Measurements from ENCODE around the gene PTCD1. TPM values are rescaled to one million over a fixed set of nuclear protein-coding genes. Genes with fewer than 3 reads are reported as not detected.

PTCD1 gene
- total and polyA plus RNA-seq, 10 donors: 2.1 to 17.5 (median 5.3) TPM

DNA sequence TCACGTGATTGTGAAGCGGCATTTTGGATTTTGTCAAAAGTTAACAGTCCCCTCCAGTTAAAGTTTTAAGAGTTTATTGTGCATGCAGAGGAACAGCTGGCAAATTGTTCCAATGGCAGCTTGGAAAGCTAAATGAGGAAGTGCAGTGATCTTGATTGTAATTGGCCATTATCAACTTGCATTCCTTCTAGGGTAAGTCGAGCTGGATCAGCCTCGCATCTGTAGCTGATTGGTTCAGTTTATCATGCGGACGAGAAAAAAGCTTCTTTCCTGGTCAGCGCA lies 34.7 kb upstream of the PTCD1 start:
- Histone ChIP-seq H3K36me3 (peaks cover 0 to 21% (median 4%) of the 10 kb centered on the region in 6 donors), H3K27me3 (replicated peaks in 1 of 7) (no peaks in the 10 kb centered on the region), H3K4me3 (peak overlapping the region; percentile 68 to 93 (median 85)), H3K4me1 (peaks cover 10 to 62% (median 22%) of the 10 kb centered on the region in 6 donors), H3K27ac (peak overlapping the region in 7 of 8 donors; percentile 81 to 94 (median 91)), H3K9me3 (no peaks in the 10 kb centered on the region)
- no peak for TF ChIP-seq POLR2AphosphoS5 (IDR thresholded peaks at IDR 0.05)
- TF ChIP-seq, protein P1, sequence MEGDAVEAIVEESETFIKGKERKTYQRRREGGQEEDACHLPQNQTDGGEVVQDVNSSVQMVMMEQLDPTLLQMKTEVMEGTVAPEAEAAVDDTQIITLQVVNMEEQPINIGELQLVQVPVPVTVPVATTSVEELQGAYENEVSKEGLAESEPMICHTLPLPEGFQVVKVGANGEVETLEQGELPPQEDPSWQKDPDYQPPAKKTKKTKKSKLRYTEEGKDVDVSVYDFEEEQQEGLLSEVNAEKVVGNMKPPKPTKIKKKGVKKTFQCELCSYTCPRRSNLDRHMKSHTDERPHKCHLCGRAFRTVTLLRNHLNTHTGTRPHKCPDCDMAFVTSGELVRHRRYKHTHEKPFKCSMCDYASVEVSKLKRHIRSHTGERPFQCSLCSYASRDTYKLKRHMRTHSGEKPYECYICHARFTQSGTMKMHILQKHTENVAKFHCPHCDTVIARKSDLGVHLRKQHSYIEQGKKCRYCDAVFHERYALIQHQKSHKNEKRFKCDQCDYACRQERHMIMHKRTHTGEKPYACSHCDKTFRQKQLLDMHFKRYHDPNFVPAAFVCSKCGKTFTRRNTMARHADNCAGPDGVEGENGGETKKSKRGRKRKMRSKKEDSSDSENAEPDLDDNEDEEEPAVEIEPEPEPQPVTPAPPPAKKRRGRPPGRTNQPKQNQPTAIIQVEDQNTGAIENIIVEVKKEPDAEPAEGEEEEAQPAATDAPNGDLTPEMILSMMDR (IDR thresholded peaks at IDR 0.05 in 8 of 11, conservative IDR thresholded peaks at IDR 0.05 in 3 of 11): no peak
- no peak for TF ChIP-seq POLR2A (IDR thresholded peaks at IDR 0.05)
- no peak for DNase-seq
- intact Hi-C loops (cut with DNase I; ENCODE audit: low total_unique reads): no loop called here
- WGBS, 5 donors: 0 to 4% (median 2%) methylated on average over 7 of the region's 7 CpGs

DNA sequence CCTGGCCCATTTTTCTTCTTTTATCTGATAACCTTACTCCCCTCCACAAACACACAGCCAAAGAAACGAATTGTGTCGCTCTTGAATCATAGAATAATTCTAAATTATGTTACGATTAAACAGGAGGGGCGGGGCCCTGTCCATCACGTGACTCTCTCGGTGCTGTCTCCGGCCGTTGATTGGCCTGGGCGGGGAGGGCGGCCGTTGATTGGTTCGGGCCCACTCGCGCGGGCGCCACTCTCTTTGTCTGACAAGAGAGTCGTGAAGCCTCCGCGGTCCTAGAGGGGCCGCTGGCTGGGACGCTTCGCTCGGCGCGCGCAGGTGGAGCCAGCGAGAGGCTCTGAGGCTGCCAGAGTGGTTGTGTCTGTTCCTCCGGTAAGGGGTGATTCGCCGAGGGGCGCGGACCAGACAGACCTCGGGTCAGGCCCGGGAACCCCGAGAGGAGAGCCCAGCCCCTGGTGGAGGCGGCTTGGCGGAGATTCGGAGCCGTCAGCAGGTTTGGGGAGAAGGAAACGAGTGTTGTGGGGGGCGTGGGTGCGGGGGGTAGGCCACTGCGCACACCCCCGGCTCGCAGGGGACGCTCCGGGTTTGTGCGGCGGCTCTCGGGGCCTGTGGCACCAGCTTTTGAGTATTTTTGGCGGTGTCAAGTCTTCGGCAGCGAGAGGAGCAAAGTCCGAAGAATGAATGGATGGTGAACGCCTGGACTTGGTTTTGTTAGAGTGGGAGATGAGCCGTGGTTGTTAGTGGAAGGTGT lies 34.1 kb upstream of the PTCD1 start, which contains the start of gene ZNF789:
Gene ZNF789 (plus strand): TSS at position 330 of the 754 bp plus-strand sequence. CDS start 3,567 bp downstream, outside the sequence.
- H3K27me3 ChIP-seq (replicated peaks in 1 of 7): no peaks in the 10 kb centered on the region
- TF ChIP-seq POLR2AphosphoS5 (IDR thresholded peaks at IDR 0.05): peak; percentile 80 to 92 (median 90)
- TF ChIP-seq, protein P1 (IDR thresholded peaks at IDR 0.05 in 8 of 11, conservative IDR thresholded peaks at IDR 0.05 in 3 of 11): peak in 2 of 11 experiments; percentile 11 to 49
- TF ChIP-seq POLR2A (IDR thresholded peaks at IDR 0.05): no peak
- H3K36me3 ChIP-seq: peaks cover 0 to 16% (median 4%) of the 10 kb centered on the region in 6 donors
- peak; percentile 99 for DNase-seq
- no peaks in the 10 kb centered on the region for H3K9me3 ChIP-seq
- peak within 1 kb of the TSS; percentile 81 to 94 (median 91) for H3K27ac ChIP-seq
- intact Hi-C loops (cut with DNase I; ENCODE audit: low total_unique reads): no loop called here
- H3K4me1 ChIP-seq: peaks cover 8 to 56% (median 19%) of the 10 kb centered on the region in 6 donors
- peak within 1 kb of the TSS; percentile 68 to 93 (median 85) for H3K4me3 ChIP-seq
- WGBS, 5 donors: 0 to 1% (median 0%) methylated on average over 29 to 56 of the region's 56 CpGs

DNA sequence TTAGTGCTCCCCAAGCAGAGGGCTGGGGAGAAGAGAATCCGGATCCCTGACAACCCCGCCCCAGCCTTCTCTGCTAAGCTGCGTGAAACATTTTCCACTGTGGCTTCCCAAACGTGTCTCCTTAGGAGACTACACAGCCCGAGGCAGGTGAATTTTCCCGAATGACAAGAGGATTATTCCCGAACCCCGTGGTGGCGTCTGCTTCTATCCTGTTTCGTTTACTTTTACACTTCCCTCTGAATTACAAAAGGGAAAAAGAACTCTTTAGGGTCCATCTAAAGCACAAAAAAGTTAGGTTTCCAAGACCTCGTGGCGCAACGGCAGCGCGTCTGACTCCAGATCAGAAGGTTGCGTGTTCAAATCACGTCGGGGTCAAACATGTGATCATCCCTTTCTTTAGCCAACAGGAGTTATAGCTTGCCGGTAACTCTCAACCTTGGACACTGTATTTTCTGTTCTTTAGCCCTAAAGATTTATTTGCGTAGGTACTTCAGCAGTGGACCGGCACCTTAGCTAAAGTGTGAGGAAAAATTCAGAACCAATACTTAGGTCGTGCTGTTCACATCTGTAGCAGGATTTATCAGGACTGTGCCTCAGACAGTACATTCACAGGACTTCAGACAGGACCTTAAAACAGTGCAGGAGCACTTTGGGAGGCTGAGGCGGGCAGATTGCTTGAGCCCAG lies 30.9 kb upstream of the PTCD1 start:
- no peak overlapping the region for H3K27ac ChIP-seq
- DNase-seq: no peak
- 56 to 61% (median 57%) methylated on average over 23 of the region's 23 CpGs for WGBS, 5 donors
- H3K36me3 ChIP-seq: peaks cover 0 to 3% (median 0%) of the 10 kb centered on the region in 6 donors
- no peaks in the 10 kb centered on the region for H3K27me3 ChIP-seq (replicated peaks in 1 of 7)
- intact Hi-C loops (cut with DNase I; ENCODE audit: low total_unique reads): no loop called here
- H3K4me3 ChIP-seq: no peak overlapping the region
- TF ChIP-seq, protein P1 (IDR thresholded peaks at IDR 0.05 in 8 of 11, conservative IDR thresholded peaks at IDR 0.05 in 3 of 11): no peak
- TF ChIP-seq POLR2AphosphoS5 (IDR thresholded peaks at IDR 0.05) (no peak), POLR2A (IDR thresholded peaks at IDR 0.05) (no peak)
- peaks cover 17 to 54% (median 29%) of the 10 kb centered on the region in 6 donors for H3K4me1 ChIP-seq
- no peaks in the 10 kb centered on the region for H3K9me3 ChIP-seq

Measured in spleen (tissue), 11 donors.